HL-60/S4 (cell line): ENCODE data around the gene SREK1.

Experiments used
- in situ Hi-C: fragments of 300-500 bp; cut with MboI; formaldehyde crosslinking; loops from 2 replicates; pipeline ENCODE4 v1.14.3; 2022; ENCODE audit warnings: low sequenced_read_pairs

The SREK1 gene

DNA sequence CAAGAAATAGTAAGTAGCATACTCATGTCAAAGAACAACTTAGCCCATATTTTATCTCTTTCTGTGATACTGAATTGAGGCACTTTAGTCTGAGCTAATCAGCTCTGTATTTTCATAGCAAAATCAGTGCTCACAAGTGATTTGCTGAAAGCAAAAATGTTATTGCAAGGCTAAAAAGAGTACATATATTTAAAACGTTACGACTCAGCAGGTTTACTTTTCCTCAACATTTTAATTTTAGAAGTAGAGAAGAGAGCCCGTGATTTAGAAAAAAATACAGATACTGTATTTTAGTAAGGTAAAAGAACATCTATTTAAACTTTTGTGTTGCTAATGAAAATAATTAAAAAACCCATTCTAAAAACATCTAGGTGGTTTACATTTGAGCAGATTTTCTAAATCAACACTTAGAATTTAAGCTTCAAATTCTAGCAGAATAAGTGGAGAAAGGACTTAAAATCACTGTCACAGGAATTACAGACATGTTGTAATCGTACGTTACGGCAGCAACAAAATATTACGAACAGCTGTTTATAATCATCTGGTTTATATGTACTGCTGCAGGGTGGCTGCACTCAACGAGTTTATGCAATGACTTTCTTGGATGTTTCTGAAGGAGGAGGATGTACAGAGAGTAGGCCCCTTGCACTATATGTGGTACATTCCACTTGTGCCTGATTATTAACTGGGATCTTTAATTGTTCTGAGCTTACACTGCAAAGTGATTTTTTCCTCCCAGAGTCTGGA, 20.1 kb downstream of the SREK1 start:
- in situ Hi-C loops = no loop called here

DNA sequence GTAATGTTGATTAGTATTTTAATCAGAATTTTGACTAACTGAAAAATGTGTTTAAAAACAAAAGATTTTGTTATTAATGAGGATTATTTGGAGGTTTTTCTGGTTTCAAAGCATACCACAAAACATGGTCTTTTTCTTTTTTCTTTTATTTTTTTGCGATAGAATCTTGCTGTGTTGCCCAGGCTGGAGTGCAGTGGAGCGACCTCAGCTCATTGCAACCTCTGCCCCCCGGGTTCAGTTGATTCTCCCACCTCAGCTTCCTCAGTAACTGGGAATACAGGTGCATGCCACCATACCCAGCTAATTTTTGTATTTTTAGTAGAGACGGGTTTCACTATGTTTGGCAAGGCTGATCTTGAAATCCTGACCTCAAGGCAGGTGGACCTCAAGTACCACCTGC, 24.1 kb downstream of the SREK1 start:
- in situ Hi-C loops = no loop called here

DNA sequence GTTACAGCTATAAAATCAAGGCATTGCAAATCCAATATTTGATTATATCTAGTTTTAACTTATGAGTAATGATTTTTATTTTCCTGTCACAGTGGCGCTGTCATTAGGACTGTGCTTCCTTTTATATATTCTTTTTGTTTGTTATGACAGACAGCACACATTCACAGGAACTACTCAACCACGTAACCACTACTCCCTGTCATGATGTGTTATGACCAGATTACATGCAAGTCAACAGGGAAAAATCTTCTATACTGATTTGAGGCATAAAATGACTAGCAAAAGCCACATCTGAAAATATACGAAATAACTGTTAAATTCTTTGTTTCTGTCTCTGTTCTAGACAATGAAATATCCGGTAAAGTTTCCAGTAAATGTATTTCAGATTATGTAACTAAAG, 25.4 kb downstream of the SREK1 start:
- in situ Hi-C loops = no loop called here

DNA sequence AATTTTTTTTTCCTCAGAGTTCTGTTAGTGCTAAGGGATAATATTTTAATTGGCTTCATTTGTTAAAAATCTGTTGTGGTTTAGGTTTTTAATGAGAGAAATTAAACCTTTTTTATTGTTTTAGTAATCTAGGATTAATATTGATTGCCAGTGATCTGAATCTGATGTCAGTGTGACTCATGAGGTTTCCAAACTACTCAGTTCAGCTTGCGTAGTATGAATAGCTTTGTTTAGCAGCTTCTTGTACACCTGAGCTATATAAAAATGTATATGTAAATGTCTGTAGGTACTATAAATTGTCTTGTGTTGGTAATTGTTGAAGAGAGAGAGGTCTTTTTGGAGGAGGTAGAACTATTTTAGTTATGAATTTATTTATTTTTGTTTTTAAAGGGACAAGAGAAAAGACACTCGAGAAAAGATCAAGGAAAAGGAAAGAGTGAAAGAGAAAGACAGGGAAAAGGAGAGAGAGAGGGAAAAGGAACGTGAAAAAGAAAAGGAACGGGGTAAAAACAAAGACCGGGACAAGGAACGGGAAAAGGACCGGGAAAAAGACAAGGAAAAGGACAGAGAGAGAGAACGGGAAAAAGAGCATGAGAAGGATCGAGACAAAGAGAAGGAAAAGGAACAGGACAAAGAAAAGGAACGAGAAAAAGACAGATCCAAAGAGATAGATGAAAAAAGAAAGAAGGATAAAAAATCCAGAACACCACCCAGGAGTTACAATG, 26.3 kb downstream of the SREK1 start:
- in situ Hi-C loops = no loop called here

DNA sequence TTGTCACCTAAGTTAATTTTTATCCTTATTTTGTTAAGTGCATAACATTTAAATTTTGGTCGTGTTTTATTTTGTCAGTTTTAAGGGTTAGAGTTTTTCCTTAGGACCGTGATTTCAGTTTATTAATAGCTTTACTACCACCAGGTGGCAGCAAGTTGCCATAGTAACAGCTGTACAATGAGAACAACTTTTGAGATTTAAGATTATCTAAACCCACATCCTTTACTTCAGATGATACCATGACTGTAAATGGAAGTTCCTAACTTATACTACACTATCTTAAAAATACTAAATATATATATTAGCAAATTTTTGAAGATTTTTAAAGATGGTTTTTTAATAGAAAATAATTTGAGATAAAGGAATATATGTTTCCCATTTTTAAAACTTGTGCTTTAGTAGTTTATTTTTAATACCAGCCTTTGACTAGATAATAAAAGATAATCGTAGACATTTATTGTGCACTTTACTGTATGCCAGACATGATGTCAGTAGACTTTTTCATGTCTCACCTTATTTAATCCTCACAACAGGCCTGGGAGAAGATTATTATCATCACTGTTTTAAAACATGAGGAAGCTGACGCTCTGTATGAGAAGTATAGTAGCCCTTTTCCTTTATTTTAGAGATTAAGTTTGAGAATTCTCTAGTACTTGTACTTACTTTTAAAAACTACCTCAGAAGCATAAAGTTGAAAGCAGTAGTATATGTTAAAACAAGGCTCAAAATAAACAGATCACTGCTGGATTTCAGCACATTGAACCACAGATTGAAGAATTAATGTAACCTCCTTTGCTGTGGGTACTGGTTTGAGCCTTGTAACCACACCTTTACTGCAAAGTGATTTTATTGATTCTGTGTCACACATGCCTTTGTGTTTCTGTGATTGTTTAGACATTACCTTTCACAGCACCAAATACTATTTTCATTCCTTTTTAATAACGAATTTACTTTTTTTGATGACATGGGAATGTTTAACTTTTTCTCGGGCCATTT, 27.5 kb downstream of the SREK1 start:
- in situ Hi-C loops = no loop called here

DNA sequence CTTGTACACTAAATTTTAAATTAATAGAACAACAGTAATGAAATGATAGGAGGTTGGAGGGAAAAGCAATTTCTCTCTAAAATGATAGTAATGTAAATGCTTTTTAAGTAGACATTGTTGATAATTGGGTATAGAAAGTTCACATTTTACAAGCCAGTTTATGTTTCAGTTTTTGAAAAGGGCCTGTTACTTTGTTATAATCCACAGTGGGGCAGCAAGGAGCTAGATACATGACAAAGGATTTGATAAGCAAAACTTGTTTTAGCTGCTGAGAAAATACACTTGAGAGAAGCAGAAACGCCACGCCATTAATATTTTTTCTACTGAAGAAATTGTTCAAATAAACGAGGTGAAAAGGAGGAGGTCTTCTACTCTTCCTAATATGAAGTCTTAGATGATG, 30.2 kb downstream of the SREK1 start:
- in situ Hi-C loops = no loop called here

DNA sequence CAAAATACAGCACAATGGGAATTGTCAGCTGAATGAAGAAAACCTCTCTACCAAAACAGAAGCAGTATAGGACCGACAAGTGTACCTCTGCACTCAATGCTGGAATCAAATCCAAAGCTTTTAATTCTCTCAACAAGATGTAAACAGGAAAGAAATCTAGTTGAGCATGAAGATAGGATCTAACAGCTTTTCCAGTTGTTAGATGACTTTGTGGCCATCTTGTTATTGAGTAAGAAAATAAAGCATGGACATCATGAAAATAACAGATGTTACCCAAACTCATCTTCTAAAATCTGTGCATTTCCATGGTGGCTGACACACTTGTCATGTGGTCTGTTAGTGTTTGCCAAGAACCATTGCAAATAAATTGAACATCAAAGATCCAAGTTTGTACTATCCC, 34.7 kb downstream of the SREK1 start:
- in situ Hi-C loops = no loop called here

DNA sequence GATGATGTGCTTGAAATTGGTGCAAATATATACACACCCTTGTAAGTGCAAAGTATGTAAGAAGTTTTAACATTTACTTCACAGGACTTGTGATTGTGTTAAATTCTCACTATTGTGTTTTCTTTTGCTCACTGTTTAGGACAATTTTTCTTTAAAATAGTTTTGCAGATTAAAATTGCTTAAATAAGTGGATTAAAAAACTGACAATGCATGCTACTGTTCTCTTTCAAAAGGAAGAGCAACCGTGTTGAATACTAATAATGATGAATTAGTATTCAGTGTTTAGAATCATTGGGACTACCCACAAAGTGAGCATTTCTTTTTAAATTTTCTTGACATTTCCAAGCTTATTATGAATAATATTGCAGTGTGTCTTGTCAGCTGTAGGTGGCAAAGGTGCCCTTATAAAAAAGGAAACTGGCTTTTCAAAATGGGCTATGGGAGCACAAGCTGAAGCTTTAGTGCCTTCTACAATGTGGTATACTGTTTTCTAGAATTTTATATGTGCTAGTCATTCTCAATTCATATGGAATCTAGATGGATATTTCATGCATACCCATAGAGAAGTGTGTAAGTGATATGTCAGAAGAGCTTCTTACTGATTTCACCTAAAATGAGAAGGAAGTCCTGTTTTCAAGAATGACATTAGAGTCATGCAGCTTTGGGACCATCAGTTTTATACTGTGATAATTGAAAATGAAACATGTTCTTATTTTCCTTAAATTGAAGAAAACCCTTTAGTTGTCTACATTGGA, 35.4 kb downstream of the SREK1 start:
- in situ Hi-C loops = no loop called here

DNA sequence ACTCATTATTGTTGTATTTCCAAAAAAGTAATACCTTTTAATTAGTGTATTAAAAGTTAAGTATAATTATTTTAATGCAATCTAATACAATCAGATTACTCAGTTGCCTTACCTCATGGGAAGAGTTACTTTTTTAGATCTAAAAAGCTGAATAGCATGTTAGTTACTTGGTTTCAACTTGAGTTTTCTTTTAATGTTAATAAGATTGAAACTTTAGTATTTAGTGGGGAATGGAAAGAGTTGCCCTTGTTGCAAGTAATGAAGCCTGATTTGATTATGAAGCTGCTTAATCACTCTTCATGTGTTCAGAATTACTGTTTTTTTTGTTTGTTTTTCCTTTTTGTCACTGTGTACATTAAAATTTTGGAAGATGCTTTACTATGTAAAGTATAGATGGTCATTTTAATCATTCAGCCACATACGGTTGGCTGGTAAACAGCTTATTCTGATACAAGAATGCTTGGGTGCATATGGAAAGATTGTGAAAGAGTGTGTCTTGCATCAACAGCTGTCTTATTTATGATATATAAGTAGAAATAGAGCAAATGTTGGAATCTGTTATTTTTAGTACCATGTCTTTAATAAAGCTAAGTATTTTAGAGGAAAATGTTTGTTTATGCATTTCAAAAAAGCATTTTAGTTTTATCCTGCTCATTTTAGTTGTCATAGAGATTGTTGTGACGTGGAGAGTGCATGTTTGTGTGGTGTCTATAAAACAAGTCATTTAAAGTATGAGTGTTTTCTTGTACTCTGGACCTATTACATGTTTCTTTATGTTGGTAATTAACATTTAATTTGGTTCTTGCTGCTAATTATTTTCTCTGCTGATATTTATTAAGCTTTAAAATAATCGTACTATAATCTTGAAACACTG, 36.4 kb downstream of the SREK1 start:
- in situ Hi-C loops = no loop called here

DNA sequence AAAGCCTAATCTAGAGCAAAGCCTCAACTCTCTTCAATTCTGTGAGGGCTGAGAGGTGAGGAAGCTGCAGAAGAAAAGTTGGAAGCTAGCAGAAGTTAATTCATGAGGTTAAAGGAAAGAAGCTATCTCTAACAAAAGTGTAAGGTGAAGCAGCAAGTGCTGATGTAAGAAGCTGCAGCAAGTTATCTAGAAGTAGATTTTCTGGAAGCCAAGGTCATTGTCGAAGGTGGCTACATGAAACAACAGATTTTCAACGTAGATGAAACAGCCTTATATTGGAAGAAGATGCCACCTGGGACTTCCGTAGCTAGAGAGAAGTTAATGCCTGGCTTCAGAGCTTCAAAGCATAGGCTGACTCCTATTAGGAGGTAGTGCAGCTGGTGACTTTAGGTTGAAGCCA, 42.0 kb downstream of the SREK1 start:
- in situ Hi-C loops = no loop called here

DNA sequence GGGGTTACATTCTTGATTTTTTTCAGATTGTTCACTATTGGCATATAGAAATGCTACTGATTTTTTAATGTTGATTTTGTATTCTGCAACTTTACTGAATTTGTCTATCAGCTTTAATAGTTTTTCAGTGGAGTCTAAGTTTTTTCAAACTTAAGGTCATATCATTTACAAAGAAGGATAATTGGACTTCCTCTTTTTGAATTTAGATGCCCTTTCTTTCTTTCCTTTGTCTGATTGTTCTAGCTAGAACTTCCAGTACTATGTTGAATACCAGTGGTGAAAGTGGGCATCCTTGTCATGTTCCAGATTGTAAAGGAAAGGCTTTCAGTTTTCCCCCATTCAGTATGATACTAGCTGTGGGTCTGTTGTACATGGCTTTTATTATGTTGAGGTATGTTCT, 49.3 kb downstream of the SREK1 start:
- in situ Hi-C loops = no loop called here

DNA sequence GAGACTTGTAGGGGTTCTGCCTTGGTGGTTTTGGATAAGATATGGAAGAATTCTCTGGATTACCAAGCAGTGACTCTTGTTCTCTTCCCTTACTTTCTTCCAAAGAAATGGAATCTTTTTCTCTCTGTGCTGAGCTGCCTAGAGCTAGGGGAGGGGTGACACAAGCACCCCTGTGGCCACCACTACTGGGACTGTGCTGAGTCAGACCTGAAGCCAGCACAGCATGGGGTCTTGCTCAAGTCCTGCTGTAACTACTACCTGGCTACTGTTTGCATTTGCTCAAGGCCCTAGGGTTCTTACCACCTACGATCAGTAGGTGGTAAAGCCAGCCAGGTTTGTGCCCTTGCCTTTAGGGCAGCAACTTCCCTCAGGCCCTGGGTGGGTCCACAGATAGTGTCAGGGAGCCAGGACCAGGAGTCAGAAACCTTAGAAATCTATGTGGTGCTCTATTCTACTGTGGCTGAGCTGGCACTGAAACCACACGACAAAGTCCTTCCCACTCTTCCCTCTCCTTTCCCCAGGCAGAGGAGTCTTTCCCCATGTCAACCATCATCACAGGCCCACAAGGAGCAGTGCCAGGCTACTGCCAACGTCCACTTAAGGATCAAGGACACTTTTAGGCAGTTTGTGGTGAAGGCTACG, 53.8 kb downstream of the SREK1 start:
- in situ Hi-C loops = no loop called here

DNA sequence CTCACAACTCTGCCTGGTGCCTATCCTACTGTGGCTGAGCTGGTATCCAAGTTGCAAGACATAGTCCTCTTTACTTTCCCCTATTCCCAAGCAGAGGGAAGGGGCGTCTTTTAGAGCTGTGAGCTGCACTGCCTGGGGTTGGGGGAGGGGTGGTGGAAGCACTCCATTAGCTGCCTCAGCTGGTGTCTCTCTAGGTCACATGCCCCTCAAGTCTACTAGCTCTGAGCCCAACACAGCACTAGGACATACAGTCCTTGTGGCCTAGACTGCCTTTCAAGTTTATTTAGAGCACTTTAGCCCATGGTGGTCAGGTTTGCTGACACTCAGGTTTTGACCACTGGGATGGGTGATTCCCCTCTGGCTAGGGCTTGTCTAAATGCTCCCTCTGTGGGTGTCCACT, 54.7 kb downstream of the SREK1 start:
- in situ Hi-C loops = no loop called here

DNA sequence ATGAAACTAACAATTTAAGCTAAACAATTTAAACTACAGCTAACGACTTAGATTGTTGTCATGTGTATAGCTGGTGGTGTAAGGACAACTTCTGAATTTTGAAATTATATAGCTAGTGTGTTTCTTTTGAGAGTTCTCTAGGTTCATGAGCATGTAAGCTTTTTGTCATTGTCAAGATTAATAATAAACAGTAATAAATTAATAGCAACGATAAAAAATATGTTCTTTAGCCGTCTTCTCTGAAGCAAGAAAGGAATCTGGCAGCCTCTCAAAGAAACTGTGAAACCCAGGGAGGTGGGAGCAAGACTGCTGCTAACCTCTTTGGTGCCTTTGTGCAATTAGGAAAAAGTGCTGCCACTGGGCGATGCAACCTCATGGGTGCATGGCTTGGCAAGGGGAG, 59.4 kb downstream of the SREK1 start:
- in situ Hi-C loops = no loop called here

DNA sequence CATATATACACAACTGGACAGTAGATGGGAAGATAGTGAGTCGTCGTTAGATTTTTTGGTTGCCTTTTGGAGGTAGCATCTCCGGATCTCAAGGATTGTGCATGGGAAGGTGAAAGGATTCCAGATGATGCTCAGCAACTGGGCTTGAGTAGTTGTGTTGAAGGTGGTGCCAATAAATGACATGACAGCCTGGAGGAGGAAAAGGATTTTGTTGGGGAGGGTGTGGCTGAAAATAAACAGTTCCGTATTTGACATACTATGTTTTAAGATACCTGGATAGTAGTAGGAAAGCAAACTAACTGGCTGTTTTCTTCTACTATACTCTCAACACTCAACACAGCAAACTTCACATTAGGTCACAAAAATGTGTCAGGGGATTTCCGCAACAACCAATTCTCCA, 62.4 kb downstream of the SREK1 start:
- in situ Hi-C loops = no loop called here

DNA sequence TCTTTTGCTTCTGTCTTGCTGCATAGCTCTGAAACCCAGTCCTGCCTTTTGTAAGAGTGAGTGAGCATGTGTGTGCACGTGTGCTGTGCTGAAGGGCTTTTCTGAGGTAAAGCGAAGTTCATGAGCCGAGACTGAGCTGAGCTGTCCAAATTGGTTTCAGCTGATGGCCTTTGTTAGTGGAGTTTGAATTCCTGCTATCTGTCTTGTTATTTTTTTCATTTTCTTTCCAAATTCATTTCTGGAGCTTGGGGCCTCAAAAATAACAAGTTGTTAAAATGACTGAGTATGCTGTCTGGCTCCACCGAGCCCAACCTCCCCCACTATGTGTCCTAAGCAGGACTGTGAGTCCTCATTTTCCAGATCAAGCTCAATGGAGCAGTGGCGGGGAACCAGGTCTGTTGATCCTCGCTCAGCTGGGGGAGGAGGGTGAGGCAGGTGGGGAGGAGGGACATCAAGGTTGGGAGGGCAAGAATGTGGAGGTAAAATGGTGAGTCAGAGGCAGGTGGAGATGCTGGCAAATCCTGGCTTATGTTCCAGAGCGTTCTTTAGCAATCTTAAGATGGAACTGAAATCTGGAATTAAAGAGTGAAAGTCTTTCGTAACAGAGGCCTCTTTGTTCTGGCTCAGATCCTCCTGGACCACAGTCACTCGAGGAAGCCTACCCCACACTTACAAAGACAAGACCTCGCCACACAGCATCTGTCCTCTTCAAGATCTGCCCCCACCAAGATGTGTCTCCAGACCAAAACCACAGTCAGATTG, 63.9 kb downstream of the SREK1 start:
- in situ Hi-C loops = no loop called here

DNA sequence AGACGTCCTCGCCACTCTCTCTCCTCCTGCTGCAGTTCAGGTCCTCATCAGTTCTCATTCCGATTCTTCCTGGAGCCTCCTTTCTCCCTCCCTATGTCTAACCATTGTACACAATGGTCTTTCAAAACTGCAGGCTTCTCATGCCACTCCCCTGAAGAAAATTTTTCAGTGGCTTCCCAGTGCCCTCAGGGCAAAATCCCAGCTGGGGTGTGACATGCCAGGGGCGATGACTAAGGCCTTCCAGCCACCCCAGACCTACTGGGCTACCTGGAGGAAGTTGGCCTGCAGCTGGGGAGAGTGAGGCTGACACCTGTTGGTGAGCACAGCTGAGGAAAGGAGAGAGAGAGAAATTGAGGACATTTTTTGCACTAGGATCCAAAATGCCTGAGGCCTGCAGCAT, 65.2 kb downstream of the SREK1 start:
- in situ Hi-C loops = no loop called here

DNA sequence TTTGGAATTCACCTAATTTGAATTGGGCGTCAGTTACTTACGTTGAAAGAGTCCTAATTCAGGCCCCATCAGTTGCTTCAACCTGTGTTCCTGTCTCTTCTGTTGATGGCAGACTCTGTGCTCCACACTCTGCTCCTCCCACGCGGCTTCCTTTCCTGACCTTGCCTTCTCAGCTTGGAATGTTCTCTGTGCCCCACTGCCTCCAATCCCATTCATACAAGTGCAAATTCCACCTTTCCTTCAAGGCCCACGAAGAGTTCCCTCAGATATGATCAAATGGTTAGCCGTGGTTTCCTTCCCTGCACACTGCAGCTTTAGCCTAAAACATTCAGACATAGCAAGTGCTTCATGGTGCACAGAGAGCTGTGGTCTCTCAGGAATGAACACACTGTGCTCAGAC, 65.7 kb downstream of the SREK1 start:
- in situ Hi-C loops = no loop called here

DNA sequence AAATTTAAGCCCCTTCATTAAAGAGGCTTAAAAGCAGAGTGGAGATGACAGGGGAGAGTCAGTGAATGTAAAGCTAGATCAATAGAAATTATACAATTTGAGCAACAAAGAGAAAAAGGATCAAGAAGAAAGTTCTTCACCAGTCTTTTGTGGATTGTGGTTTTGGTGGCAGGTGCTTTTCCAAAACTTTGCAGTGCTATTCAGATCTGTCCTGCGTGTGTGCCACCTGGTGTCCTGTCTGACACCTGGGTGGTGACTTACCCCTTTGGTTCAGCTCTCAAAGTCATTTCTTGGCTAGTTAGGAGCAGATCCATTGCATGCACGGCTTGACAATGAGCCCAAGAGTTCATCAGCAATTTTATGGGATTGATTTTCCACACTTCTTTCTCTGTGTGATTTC, 69.4 kb downstream of the SREK1 start:
- in situ Hi-C loops = no loop called here
